GM18858 (cell line): Measurements from ENCODE around the gene C17orf58.
"Not testable (repeated sequence)": the region's sequence is repeated elsewhere in the genome, so short reads cannot be mapped to it uniquely, and the experiment has no call there.

Experiments
- ATAC-seq: cut with Tn5 transposase; IDR thresholded peaks from one replicate; pipeline ENCODE4 v1.9.1; 2021; ENCODE audit not compliant: unreplicated experiment

Gene C17orf58

GRCh38 chr17:67960276-67960675, 36.0 kb downstream of the C17orf58 start:
- ATAC-seq, result not testable (repeated sequence)

- no peak for ATAC-seq
Measured at GRCh38 chr17:67959510-67959909, 36.8 kb downstream of the C17orf58 start.

GRCh38 chr17:67950945-67951344, 45.3 kb downstream of the C17orf58 start:
- ATAC-seq, result no peak

DNA sequence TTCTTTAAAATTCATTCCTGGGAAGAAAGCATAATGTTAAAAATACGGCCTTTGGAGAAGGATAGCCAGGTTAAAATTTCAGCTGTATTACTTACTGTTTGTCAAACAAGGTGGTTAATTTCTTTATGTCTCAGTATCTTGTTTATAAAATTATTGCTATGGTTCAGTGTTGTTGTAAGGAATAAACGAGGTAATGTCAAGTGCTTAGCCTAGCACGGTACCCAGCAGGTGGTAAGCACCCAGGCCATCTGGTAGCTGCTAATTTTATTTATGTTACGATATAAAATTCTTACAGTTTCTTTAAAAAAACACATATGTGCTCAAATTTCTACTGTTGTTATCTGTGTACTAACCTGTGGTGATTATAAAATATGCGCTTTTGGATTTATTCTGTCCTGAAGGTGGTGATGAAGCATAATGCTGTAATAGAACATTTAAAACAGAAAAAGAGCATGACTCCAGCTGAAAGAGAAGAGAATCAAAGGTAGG, 48.9 kb downstream of the C17orf58 start:
- no peak for ATAC-seq

DNA sequence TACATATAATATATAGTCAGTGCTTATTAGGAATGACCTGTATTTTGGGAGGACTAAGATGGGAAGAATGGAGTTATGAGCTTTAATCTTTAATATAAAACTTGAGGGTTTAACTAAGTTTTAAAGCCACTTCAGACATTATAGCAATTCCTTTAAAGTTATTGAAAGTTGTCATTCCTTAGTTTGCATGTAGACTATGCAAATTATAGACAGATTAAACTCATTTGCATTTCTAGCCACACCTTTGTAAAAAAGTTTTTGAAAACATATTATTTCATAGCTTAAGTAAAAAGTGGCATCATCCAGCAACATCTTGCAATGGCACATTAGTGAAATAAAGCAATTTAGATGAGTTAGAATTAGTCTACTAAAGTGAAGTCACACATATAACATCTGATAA, 49.8 kb downstream of the C17orf58 start:
- ATAC-seq, result no peak

DNA sequence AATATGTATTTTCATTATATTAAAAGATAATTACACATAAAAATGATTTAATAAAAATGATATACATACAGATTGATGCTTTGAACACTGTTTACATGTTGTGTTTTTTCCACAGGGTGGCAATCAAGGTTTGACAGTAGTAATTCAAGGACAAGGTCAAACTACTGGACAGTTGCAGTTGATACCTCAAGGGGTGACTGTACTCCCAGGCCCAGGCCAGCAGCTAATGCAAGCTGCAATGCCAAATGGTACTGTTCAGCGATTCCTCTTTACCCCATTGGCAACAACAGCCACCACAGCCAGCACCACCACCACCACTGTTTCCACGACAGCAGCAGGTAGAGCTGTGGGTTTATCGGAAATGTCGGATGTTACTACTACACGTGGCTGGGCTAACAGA, 52.2 kb downstream of the C17orf58 start:
- no peak for ATAC-seq

GRCh38 chr17:67942810-67943209, 53.5 kb downstream of the C17orf58 start:
- no peak for ATAC-seq
